AG04450 (cell line): Measurements from ENCODE around the gene LY9. TPM values are rescaled to one million over a fixed set of nuclear protein-coding genes. Genes with fewer than 3 reads are reported as not detected.

Source experiments
- CTCF ChIA-PET: fragments of 300-600, 350-600 bp; formaldehyde crosslinking; extraction: SDS; loops from one replicate; lab custom pipeline; 2022; ENCODE audit warnings: antibody characterized with exemption, inconsistent platforms; lab: Charles Lee
- POLR2A ChIA-PET: fragments of 350-600 bp; formaldehyde crosslinking; extraction: SDS; loops from one replicate; lab custom pipeline; 2021; ENCODE audit warnings: antibody characterized with exemption, inconsistent platforms; lab: Yijun Ruan, JAX
- DNase-seq: peaks from one replicate; pipeline ENCODE4 v3.0.0-alpha.2; 2011; ENCODE audit warnings: low read depth, low spot score
- H3K27ac ChIP-seq: one replicate; pipeline ENCODE4 v1.5.1; 2012; ENCODE audit warnings: low read depth, low read length, control low read depth
- H3K27me3 ChIP-seq: one replicate; pipeline ENCODE4 v1.6.0; 2012; ENCODE audit warnings: low read length; ENCODE audit not compliant: control insufficient read depth, insufficient read depth
- H3K4me3 ChIP-seq: 2 replicates; pipeline ENCODE4 v1.5.1; 2011; ENCODE audit warnings: mild to moderate bottlenecking, low read depth, low read length, control low read depth
- H3K9me3 ChIP-seq: 2 replicates; pipeline ENCODE4 v1.5.1; 2012; ENCODE audit warnings: low read length; ENCODE audit not compliant: control insufficient read depth, insufficient read depth
- CTCF ChIP-seq: IDR thresholded peaks from 2 replicates; pipeline ENCODE4 v1.5.1; 2011; ENCODE audit warnings: low read depth, low read length, control low read depth, inconsistent platforms
- polyA minus RNA-seq: library from RNA; depleted of rRNA, polyadenylated mRNA; stranded (reverse); fragments of >200 nt; gene quantifications from 2 replicates; pipeline ENCODE4 v1.2.3, GENCODE V29; 2011; rRNA and poly(A)+ RNA removed
- polyA plus RNA-seq: library from polyadenylated mRNA; depleted of rRNA; stranded (reverse); fragments of >200 nt; gene quantifications from 2 replicates; pipeline ENCODE4 v1.2.3, GENCODE V29; 2011; rRNA removed

Gene LY9, protein sequence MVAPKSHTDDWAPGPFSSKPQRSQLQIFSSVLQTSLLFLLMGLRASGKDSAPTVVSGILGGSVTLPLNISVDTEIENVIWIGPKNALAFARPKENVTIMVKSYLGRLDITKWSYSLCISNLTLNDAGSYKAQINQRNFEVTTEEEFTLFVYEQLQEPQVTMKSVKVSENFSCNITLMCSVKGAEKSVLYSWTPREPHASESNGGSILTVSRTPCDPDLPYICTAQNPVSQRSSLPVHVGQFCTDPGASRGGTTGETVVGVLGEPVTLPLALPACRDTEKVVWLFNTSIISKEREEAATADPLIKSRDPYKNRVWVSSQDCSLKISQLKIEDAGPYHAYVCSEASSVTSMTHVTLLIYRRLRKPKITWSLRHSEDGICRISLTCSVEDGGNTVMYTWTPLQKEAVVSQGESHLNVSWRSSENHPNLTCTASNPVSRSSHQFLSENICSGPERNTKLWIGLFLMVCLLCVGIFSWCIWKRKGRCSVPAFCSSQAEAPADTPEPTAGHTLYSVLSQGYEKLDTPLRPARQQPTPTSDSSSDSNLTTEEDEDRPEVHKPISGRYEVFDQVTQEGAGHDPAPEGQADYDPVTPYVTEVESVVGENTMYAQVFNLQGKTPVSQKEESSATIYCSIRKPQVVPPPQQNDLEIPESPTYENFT
- not detected in 2 replicates for polyA plus RNA-seq
- not detected in 2 replicates for polyA minus RNA-seq

GRCh38 chr1:160795951-160796383 lies at the start of gene LY9:
TSS of gene LY9 (plus strand) at chr1:160796174. CDS start at chr1:160796188, 14 bp downstream.
- DNase-seq, result no peak
- no peak for TF ChIP-seq CTCF
- ChIA-PET POLR2A (no interaction called here), CTCF (no interaction called here)
- Histone ChIP-seq H3K27me3 (no peaks in the 10 kb centered on the region), H3K9me3 (no peaks in the 10 kb centered on the region), H3K27ac (no peak within 1 kb of the TSS), H3K4me3 (no peak within 1 kb of the TSS)

- H3K9me3 ChIP-seq, result no peaks in the 10 kb centered on the region
- CTCF ChIA-PET, result no interaction called here
- POLR2A ChIA-PET, result no interaction called here
- no peaks in the 10 kb centered on the region for H3K27me3 ChIP-seq
- no peak for DNase-seq
- H3K4me3 ChIP-seq, result no peak overlapping the region
- no peak for TF ChIP-seq CTCF
- H3K27ac ChIP-seq, result no peak overlapping the region
These were observed 49.0 kb upstream of the LY9 start for GRCh38 chr1:160746836-160747500.

DNA sequence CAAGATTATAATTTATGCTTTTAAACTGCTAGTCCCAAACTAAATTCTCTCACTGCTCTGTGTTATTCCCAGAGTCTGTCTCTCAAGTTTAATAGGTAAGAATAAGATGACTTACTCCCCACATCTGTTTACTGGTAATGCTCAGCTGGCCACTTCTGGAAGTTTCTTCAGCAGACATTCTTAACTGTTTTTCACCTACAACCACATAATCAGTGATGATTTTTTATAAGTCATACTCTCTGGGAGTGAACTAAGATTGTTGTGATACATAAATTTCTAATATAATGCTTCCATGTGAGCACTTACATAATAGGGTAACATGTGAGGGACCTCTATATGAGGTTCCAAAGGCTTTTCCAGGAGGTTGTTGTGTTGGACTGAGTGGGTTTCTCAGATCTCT lies 48.3 kb upstream of the LY9 start:
- CTCF ChIA-PET, result no interaction called here
- no peak overlapping the region for H3K4me3 ChIP-seq
- no peaks in the 10 kb centered on the region for H3K9me3 ChIP-seq
- H3K27ac ChIP-seq, result no peak overlapping the region
- POLR2A ChIA-PET, result no interaction called here
- TF ChIP-seq CTCF, result no peak
- H3K27me3 ChIP-seq, result no peaks in the 10 kb centered on the region
- DNase-seq, result no peak

DNA sequence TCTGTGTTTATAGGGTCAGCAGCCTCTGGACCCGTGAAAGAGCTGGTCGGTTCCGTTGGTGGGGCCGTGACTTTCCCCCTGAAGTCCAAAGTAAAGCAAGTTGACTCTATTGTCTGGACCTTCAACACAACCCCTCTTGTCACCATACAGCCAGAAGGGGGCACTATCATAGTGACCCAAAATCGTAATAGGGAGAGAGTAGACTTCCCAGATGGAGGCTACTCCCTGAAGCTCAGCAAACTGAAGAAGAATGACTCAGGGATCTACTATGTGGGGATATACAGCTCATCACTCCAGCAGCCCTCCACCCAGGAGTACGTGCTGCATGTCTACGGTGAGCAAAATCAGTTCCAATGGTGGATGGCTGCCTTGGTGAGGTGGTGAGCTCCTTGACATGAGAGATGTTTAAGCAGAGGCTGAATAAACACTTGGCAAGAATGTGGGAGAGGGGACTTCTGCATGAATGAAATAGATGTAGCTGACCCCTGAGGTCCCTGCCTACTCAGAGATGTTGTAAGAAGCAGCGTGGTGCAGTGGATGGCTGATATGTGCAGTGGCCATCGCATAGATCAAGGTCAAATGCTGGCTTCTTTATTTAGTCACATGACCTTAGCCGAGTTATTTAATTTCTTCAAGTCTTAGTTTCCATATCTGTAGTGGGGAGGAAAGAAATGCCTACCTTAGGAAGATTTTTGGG lies 47.6 kb upstream of the LY9 start:
- CTCF ChIA-PET, result no interaction called here

More for the DNA sequence above, 47.6 kb upstream of the LY9 start:
- no peak overlapping the region for H3K4me3 ChIP-seq
- H3K9me3 ChIP-seq, result no peaks in the 10 kb centered on the region
- no peak overlapping the region for H3K27ac ChIP-seq
- POLR2A ChIA-PET, result no interaction called here
- H3K27me3 ChIP-seq, result no peaks in the 10 kb centered on the region
- TF ChIP-seq CTCF, result no peak
- DNase-seq, result no peak
